HepG2 (cell line): ENCODE data around the gene SPSB1. TPM values are rescaled to one million over a fixed set of nuclear protein-coding genes. Genes with fewer than 3 reads are reported as not detected.

Experiments used
- ADNP ChIP-seq: sonication (generic); formaldehyde crosslinking; IDR thresholded peaks from 2 replicates; pipeline ENCODE4 v1.4.0; 2020; ENCODE audit warnings: missing genetic modification reagents
- AKAP8 ChIP-seq: sonication (generic); formaldehyde crosslinking; IDR thresholded peaks from 2 replicates; pipeline ENCODE4 v1.5.1; 2020; ENCODE audit warnings: mild to moderate bottlenecking, missing genetic modification reagents
- ARNT ChIP-seq: fragments of 450-650 bp; IDR thresholded peaks from 2 replicates; pipeline ENCODE4 v1.6.1; 2017
- EP300 ChIP-seq, 3 experiments: sonication (generic) in 1 of 3; formaldehyde crosslinking in 1 of 3; IDR thresholded peaks; 2 replicates each; pipeline versions ENCODE4 v1.5.1 to v1.6.1; 2011 to 2020; ENCODE audit warnings: low read depth in 2 of 3, low read length in 2 of 3, borderline replicate concordance in 1 of 3, improper control_type of control experiment in 1 of 3, mild to moderate bottlenecking in 1 of 3, missing genetic modification reagents in 1 of 3, moderate library complexity in 1 of 3
- GATA4 ChIP-seq: sonication (generic); IDR thresholded peaks from 2 replicates; pipeline ENCODE4 v1.6.1; 2016; ENCODE audit warnings: antibody characterized with exemption, low read depth, borderline replicate concordance
- HHEX ChIP-seq: IDR thresholded peaks from 2 replicates; pipeline ENCODE4 v1.6.1; 2016; ENCODE audit warnings: control low read depth
- KIAA2018 ChIP-seq: sonication (generic); formaldehyde crosslinking; IDR thresholded peaks from 2 replicates; pipeline ENCODE4 v1.5.0; 2020; ENCODE audit warnings: mild to moderate bottlenecking, missing genetic modification reagents, borderline replicate concordance
- MTA1 ChIP-seq: sonication (generic); formaldehyde crosslinking; IDR thresholded peaks from 2 replicates; pipeline ENCODE4 v1.4.0; 2020; ENCODE audit warnings: missing genetic modification reagents, mild to moderate bottlenecking, borderline replicate concordance
- NCOR1 ChIP-seq: fragments of 200-600 bp; sonication (generic); IDR thresholded peaks from 2 replicates; pipeline ENCODE4 v1.7.0; 2017; ENCODE audit warnings: antibody characterized with exemption, low read length, borderline replicate concordance
- SALL2 ChIP-seq: sonication (generic); formaldehyde crosslinking; IDR thresholded peaks from 2 replicates; pipeline ENCODE4 v1.8.1; 2023; ENCODE audit warnings: mild to moderate bottlenecking, missing genetic modification reagents, inconsistent platforms
- SUZ12 ChIP-seq: fragments of 150-350 bp; IDR thresholded peaks from 2 replicates; pipeline ENCODE4 v1.6.1; 2014; ENCODE audit warnings: low read depth, low read length
- SYNCRIP ChIP-seq: fragments of 200-400 bp; formaldehyde crosslinking; IDR thresholded peaks from 2 replicates; pipeline ENCODE4 v1.6.1; 2018; ENCODE audit warnings: mild to moderate bottlenecking, low read depth, low read length; ENCODE audit not compliant: insufficient read depth
- ZNF343 ChIP-seq: sonication (generic); formaldehyde crosslinking; IDR thresholded peaks from 2 replicates; pipeline ENCODE4 v1.4.0; 2020; ENCODE audit warnings: mild to moderate bottlenecking, missing genetic modification reagents
- ZNF513 ChIP-seq: sonication (generic); formaldehyde crosslinking; conservative IDR thresholded peaks from 2 replicates; pipeline ENCODE4 v1.5.0; 2020; ENCODE audit warnings: missing genetic modification reagents
- ZNF841 ChIP-seq: sonication (generic); formaldehyde crosslinking; IDR thresholded peaks from 2 replicates; pipeline ENCODE4 v1.8.1; 2023; ENCODE audit warnings: missing genetic modification reagents, borderline replicate concordance
- polyA plus RNA-seq, 8 experiments: library from polyadenylated mRNA; depleted of rRNA in 3 of 8; stranded (reverse) in 7 of 8; unstranded in 1 of 8; fragments of >200 nt; fragmentation: Illumina TruSeq in 4 of 8; extraction: Trizol in 4 of 8; gene quantifications; 2 replicates each; pipeline versions ENCODE4 v1.2.1 to v1.2.3, GENCODE V29; 2011 to 2016; ENCODE audit warnings: low read depth in 4 of 8, missing spikeins in 1 of 8, mixed read lengths in 1 of 8; ENCODE audit not compliant: insufficient read depth in 1 of 8
- total RNA-seq, 5 experiments: library from RNA; depleted of rRNA; stranded (reverse); fragments of >200 nt; fragmentation: Illumina TruSeq; extraction: Trizol; gene quantifications; 2 replicates each; pipeline ENCODE4 v1.2.3, GENCODE V29; 2016; ENCODE audit warnings: low read depth in 1 of 5
- TF ChIP-seq, protein P1 (sequence below): IDR thresholded peaks from 2 replicates; pipeline ENCODE4 v1.6.1; 2016; ENCODE audit warnings: mild to moderate bottlenecking, missing biosample characterization, missing genetic modification reagents

SPSB1 gene
- total and polyA plus RNA-seq, 2 of the 13 experiments (the other 11 are each of a cell fraction or from before 2014, with no cell fraction given) = 5.0 to 8.0 TPM

DNA sequence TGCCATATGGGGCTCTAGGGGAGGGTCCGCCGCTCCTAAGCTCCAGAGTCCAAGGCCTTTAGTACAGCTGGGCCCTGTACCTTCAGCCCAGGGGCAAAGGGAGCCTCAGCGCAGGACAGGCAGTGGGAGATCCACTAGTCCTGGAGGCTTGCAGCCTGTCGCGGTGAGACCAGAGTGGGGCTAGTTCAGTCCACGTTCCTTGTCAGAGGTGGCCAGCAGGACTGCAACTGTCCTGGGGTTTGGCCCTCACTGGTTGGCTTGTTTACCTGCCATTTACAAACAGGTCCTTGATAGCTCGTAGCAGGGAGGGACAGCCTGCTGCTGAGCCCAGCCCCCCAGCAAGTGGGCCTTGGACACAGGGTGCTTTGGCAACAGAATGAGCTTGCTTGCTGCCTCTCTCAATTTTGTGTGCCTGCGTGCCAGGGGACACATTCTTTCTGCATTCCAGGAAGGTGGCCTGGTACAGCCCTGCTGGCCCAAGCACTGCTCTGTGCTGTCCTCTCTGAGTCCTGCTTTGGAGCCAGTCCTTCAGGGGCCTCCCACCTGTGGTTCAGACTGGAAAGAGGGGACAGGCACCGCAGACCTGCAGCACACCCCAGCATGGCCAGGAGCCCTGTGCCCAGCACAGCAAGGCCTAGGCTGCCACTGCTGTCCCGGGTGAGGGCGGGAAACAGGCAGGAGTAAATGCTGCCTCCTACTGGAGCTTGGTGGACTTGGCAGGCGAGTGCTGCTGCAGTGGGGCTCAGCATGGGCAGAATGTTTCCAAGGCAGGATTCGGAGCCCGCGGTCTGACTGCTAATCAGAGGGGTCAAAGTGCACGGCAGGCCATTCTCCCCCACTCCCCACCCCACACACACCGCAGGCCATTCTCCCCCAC lies 42.9 kb upstream of the SPSB1 start (continued):
- TF ChIP-seq ZNF841 (CRISPR knock-in tag) (no peak), GATA4 (no peak), ZNF513 (CRISPR knock-in tag) (no peak), AKAP8 (peak; percentile 82; the same call in 1 of the 2 replicates), SYNCRIP (no peak), MTA1 (CRISPR knock-in tag) (peak; percentile 84; the same call in 1 of the 2 replicates), KIAA2018 (CRISPR knock-in tag) (no peak), SUZ12 (no peak), EP300 (IDR thresholded peaks at IDR 0.05; ENCODE audit: low read depth in 2 of 2, low read length in 2 of 2) (peak in 1 of 2 experiments; percentile 57; a peak in 2 of 4 replicates), EP300 (CRISPR knock-in tag; IDR thresholded peaks at IDR 0.05; ENCODE audit: borderline replicate concordance) (peak; percentile 17; the same call in 1 of the 2 replicates), HHEX (CRISPR knock-in tag) (no peak; the same call in 1 of the 2 replicates), NCOR1 (peak; percentile 82), ZNF343 (CRISPR knock-in tag) (no peak), ARNT (no peak), SALL2 (CRISPR knock-in tag) (no peak), ADNP (CRISPR knock-in tag) (peak; percentile 83)
- TF ChIP-seq, protein P1, sequence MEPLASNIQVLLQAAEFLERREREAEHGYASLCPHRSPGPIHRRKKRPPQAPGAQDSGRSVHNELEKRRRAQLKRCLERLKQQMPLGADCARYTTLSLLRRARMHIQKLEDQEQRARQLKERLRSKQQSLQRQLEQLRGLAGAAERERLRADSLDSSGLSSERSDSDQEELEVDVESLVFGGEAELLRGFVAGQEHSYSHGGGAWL (CRISPR knock-in tag) = 0 out of 2 replicates have a peak, but pooled peaks have one; percentile 19
